ENCODE results near the gene TRA2A. TPM values are rescaled to one million over a fixed set of nuclear protein-coding genes. Genes with fewer than 3 reads are reported as not detected.

Gene TRA2A
- total and polyA plus RNA-seq, 9 of the 15 experiments (the other 6 are each of a cell fraction or from before 2014, with no cell fraction given) = 22.7 to 210 (median 73.9) TPM

DNA sequence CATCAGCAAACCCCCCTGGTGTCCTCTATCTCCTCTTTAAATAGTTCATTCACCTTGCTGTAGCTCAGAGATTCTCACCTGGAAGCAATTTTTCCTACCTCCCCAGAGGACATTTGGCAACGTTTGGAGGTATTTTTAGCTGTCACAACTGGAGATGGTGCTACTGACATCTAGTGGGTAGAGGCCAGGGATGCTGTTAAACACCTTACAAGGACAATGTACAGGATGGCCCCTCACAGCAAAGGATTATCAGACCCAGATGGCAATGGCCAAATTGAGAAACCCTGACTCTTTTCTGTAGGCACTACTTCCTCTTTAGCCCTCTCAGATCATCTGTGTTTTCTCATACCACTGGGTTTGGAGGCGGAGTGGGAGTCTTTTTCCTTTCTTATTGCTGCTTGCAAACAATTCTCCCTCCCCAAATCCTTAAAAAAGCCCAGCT, 13.2 kb upstream of the TRA2A start (continued):
- TF ChIP-seq NFIC (IDR thresholded peaks at IDR 0.05) (peak; percentile 11; the same call in 1 of the 2 replicates), ZNF695 (CRISPR knock-in tag; IDR thresholded peaks at IDR 0.05) (no peak), JUND (IDR thresholded peaks at IDR 0.05; ENCODE audit: borderline replicate concordance, low read depth, low read length) (peak; percentile 37; the same call in 1 of the 2 replicates), JUND (tag; IDR thresholded peaks at IDR 0.05; ENCODE audit: borderline replicate concordance, low read depth, low read length) (no peak), FOXP1 (CRISPR knock-in tag; IDR thresholded peaks at IDR 0.05) (0 out of 2 replicates have a peak, but pooled peaks have one; percentile 46), BRCA1 (IDR thresholded peaks at IDR 0.05) (no peak), BRCA1 (CRISPR knock-in tag; IDR thresholded peaks at IDR 0.05) (no peak), ESRRA (IDR thresholded peaks at IDR 0.05; ENCODE audit: borderline replicate concordance, low read depth) (0 out of 2 replicates have a peak, but pooled peaks have one; percentile 30), PCBP2 (IDR thresholded peaks at IDR 0.05; ENCODE audit: low read depth, low read length, poor library complexity, severe bottlenecking) (no peak), ARNT (IDR thresholded peaks at IDR 0.05) (0 out of 4 replicates have a peak, but pooled peaks of 1 of the 2 experiments have one; percentile 39), POLR2A (conservative IDR thresholded peaks at IDR 0.05) (no peak), HNRNPL (IDR thresholded peaks at IDR 0.05; ENCODE audit: low read depth, low read length) (no peak), MAZ (CRISPR knock-in tag; conservative IDR thresholded peaks at IDR 0.05 in 1 of 2, IDR thresholded peaks at IDR 0.05 in 1 of 2) (peak in 1 of 2 experiments; percentile 49; a peak in 1 of 4 replicates), FUS (optimal IDR thresholded peaks at IDR 0.05; ENCODE audit: low read depth, low read length) (no peak), RCOR1 (IDR thresholded peaks at IDR 0.05; ENCODE audit: borderline replicate concordance in 1 of 2, low read depth in 2 of 2, low read length in 2 of 2) (peak in 1 of 2 experiments; percentile 75; a peak in 2 of 4 replicates), RUNX1 (IDR thresholded peaks at IDR 0.05; ENCODE audit: low read depth) (no peak), SIRT6 (IDR thresholded peaks at IDR 0.05; ENCODE audit: low read depth, low read length) (no peak), RBM15 (IDR thresholded peaks at IDR 0.05; ENCODE audit: insufficient read depth, low read length) (no peak), ZNF3 (CRISPR knock-in tag; IDR thresholded peaks at IDR 0.05) (no peak), SMC3 (conservative IDR thresholded peaks at IDR 0.05; ENCODE audit: insufficient read depth, low read depth, low read length) (peak; percentile 74), MEF2A (IDR thresholded peaks at IDR 0.05; ENCODE audit: control insufficient read depth, low read depth, low read length) (peak; percentile 94), KLF16 (IDR thresholded peaks at IDR 0.05) (no peak), NRF1 (conservative IDR thresholded peaks at IDR 0.05 in 1 of 2, IDR thresholded peaks at IDR 0.05 in 1 of 2) (no peak), ZNF347 (CRISPR knock-in tag; IDR thresholded peaks at IDR 0.05; ENCODE audit: low read depth) (no peak), SRSF1 (IDR thresholded peaks at IDR 0.05; ENCODE audit: low read depth, low read length) (no peak), TRIM28 (IDR thresholded peaks at IDR 0.05) (no peak), ZNF282 (CRISPR knock-in tag; IDR thresholded peaks at IDR 0.05) (no peak), KLF13 (tag; IDR thresholded peaks at IDR 0.05; ENCODE audit: borderline replicate concordance, low read depth) (no peak), RAD21 (CRISPR knock-in tag; conservative IDR thresholded peaks at IDR 0.05 in 1 of 2, IDR thresholded peaks at IDR 0.05 in 1 of 2) (peak; percentile 84 to 94), ZNF707 (CRISPR knock-in tag; conservative IDR thresholded peaks at IDR 0.05) (no peak), PHF20 (IDR thresholded peaks at IDR 0.05; ENCODE audit: partially characterized antibody) (no peak), CBFB (CRISPR knock-in tag; IDR thresholded peaks at IDR 0.05) (no peak), PTBP1 (IDR thresholded peaks at IDR 0.05; ENCODE audit: low read depth, low read length) (no peak)
- TF ChIP-seq, protein P1, sequence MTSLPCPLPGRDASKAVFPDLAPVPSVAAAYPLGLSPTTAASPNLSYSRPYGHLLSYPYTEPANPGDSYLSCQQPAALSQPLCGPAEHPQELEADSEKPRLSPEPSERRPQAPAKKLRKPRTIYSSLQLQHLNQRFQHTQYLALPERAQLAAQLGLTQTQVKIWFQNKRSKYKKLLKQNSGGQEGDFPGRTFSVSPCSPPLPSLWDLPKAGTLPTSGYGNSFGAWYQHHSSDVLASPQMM (CRISPR knock-in tag; IDR thresholded peaks at IDR 0.05) = no peak

All from K562 (cell line).